GM21447 (cell line): ENCODE results near the gene FAM222B.
A peak's percentile ranks its signal among the peaks of the same experiment; 100 is the strongest.
"Not testable (repeated sequence)": the region's sequence is repeated elsewhere in the genome, so short reads cannot be mapped to it uniquely, and the experiment has no call there.

Experiments used
- ATAC-seq: cut with Tn5 transposase; IDR thresholded peaks from one replicate; pipeline ENCODE4 v1.9.1; 2021; ENCODE audit not compliant: unreplicated experiment

Gene FAM222B

GRCh38 chr17:28842282-28843012, at the start of gene FAM222B:
Gene FAM222B (minus strand): TSS chr17:28842790. CDS start chr17:28766667, 76,123 bp downstream.
- peak; percentile 80 for ATAC-seq

GRCh38 chr17:28892024-28892423, 49.4 kb upstream of the FAM222B start:
- ATAC-seq: no peak

- no peak for ATAC-seq
Observed at GRCh38 chr17:28891201-28891600, 48.6 kb upstream of the FAM222B start.

GRCh38 chr17:28889996-28890395, 47.4 kb upstream of the FAM222B start:
- ATAC-seq: no peak

- no peak for ATAC-seq
Observed at GRCh38 chr17:28888832-28889231, 46.2 kb upstream of the FAM222B start.

GRCh38 chr17:28887871-28888471, 45.4 kb upstream of the FAM222B start:
- ATAC-seq: no peak

- no peak for ATAC-seq
Observed at GRCh38 chr17:28885951-28886350, 43.4 kb upstream of the FAM222B start.

- ATAC-seq: no peak
Observed at GRCh38 chr17:28885363-28885762, 42.8 kb upstream of the FAM222B start.

GRCh38 chr17:28883967-28884702, 41.5 kb upstream of the FAM222B start:
- no peak for ATAC-seq

GRCh38 chr17:28882154-28882895, 39.7 kb upstream of the FAM222B start:
- no peak for ATAC-seq

- no peak for ATAC-seq
Observed at GRCh38 chr17:28881533-28882056, 39.0 kb upstream of the FAM222B start.

GRCh38 chr17:28880572-28880945, 38.0 kb upstream of the FAM222B start:
- ATAC-seq: no peak

- ATAC-seq: no peak
Observed at GRCh38 chr17:28879886-28880571, 37.4 kb upstream of the FAM222B start.

- ATAC-seq: no peak
Observed at GRCh38 chr17:28878981-28879380, 36.4 kb upstream of the FAM222B start.

- ATAC-seq: no peak
Observed at GRCh38 chr17:28878158-28878910, 35.7 kb upstream of the FAM222B start.

- not testable (repeated sequence) for ATAC-seq
Observed at GRCh38 chr17:28877150-28877711, 34.6 kb upstream of the FAM222B start.

GRCh38 chr17:28875848-28876550, 33.4 kb upstream of the FAM222B start:
- ATAC-seq: no peak

- no peak for ATAC-seq
Observed at GRCh38 chr17:28874750-28875149, 32.2 kb upstream of the FAM222B start.

GRCh38 chr17:28873839-28874238, 31.2 kb upstream of the FAM222B start:
- ATAC-seq: no peak
